Trophoblast cell (in vitro differentiated cells and primary cell): ENCODE results near the gene RNF34.

Source experiments
- DNase-seq, 2 donors: peaks; one replicate each; pipeline ENCODE4 v3.0.0-alpha.2; 2016
- H2AFZ ChIP-seq: 2 replicates; pipeline ENCODE4 v1.6.1; 2013; ENCODE audit warnings: low read length, moderate library complexity, mild to moderate bottlenecking; ENCODE audit not compliant: insufficient read depth, poor library complexity
- H2AK5ac ChIP-seq: 2 replicates; pipeline ENCODE4 v1.6.1; 2013; ENCODE audit warnings: mild to moderate bottlenecking, low read length
- H2BK120ac ChIP-seq: 2 replicates; pipeline ENCODE4 v1.6.1; 2013; ENCODE audit warnings: low read length, mild to moderate bottlenecking, moderate library complexity; ENCODE audit not compliant: insufficient read depth, poor library complexity
- H2BK12ac ChIP-seq: 2 replicates; pipeline ENCODE4 v1.6.1; 2013; ENCODE audit warnings: mild to moderate bottlenecking, low read length, moderate library complexity
- H2BK5ac ChIP-seq: 2 replicates; pipeline ENCODE4 v1.6.1; 2013; ENCODE audit warnings: low read length, low read depth, moderate library complexity, mild to moderate bottlenecking; ENCODE audit not compliant: poor library complexity
- H3K14ac ChIP-seq: 2 replicates; pipeline ENCODE4 v1.6.1; 2013; ENCODE audit warnings: mild to moderate bottlenecking, low read length
- H3K18ac ChIP-seq: 2 replicates; pipeline ENCODE4 v1.6.1; 2013; ENCODE audit warnings: mild to moderate bottlenecking, low read length
- H3K23ac ChIP-seq: 2 replicates; pipeline ENCODE4 v1.6.1; 2013; ENCODE audit warnings: low read length
- H3K27ac ChIP-seq: 2 replicates; pipeline ENCODE4 v1.5.1; 2013; ENCODE audit warnings: low read depth, mild to moderate bottlenecking, inconsistent platforms, low read length, moderate library complexity
- H3K27me3 ChIP-seq: 2 replicates; pipeline ENCODE4 v1.6.1; 2013; ENCODE audit warnings: inconsistent platforms, mild to moderate bottlenecking, low read length, moderate library complexity; ENCODE audit not compliant: insufficient read depth
- H3K36me3 ChIP-seq, 2 experiments: 1 replicate in 1 of 2; 2 replicates in 1 of 2; pipeline ENCODE4 v1.6.1; 2013; ENCODE audit warnings: low read length in 2 of 2, mild to moderate bottlenecking in 2 of 2, moderate library complexity in 1 of 2; ENCODE audit not compliant: insufficient read depth in 2 of 2, control insufficient read depth in 1 of 2
- H3K4ac ChIP-seq: 2 replicates; pipeline ENCODE4 v1.6.1; 2013; ENCODE audit warnings: low read depth, mild to moderate bottlenecking, low read length, moderate library complexity
- H3K4me1 ChIP-seq, 2 experiments: 1 replicate in 1 of 2; 2 replicates in 1 of 2; pipeline ENCODE4 v1.6.1; 2013; ENCODE audit warnings: low read length in 2 of 2, mild to moderate bottlenecking in 2 of 2, moderate library complexity in 1 of 2; ENCODE audit not compliant: insufficient read depth in 2 of 2, control insufficient read depth in 1 of 2
- H3K4me2 ChIP-seq: 2 replicates; pipeline ENCODE4 v1.6.1; 2013; ENCODE audit warnings: inconsistent platforms, mild to moderate bottlenecking, low read length, moderate library complexity
- H3K4me3 ChIP-seq: 2 replicates; pipeline ENCODE4 v1.5.1; 2013; ENCODE audit warnings: mild to moderate bottlenecking, low read depth, low read length, inconsistent platforms
- H3K79me1 ChIP-seq: one replicate; pipeline ENCODE4 v1.6.1; 2013; ENCODE audit warnings: low read length
- H3K79me2 ChIP-seq: 2 replicates; pipeline ENCODE4 v1.6.1; 2013; ENCODE audit warnings: low read length, mild to moderate bottlenecking; ENCODE audit not compliant: control insufficient read depth, insufficient read depth, poor library complexity
- H3K9ac ChIP-seq: 2 replicates; pipeline ENCODE4 v1.6.1; 2013; ENCODE audit warnings: mild to moderate bottlenecking, low read length
- H3K9me3 ChIP-seq: 2 replicates; pipeline ENCODE4 v1.6.1; 2013; ENCODE audit warnings: low read depth, mild to moderate bottlenecking, control low read depth, inconsistent platforms, low read length; ENCODE audit not compliant: insufficient read depth
- H4K12ac ChIP-seq: 2 replicates; pipeline ENCODE4 v1.6.1; 2013; ENCODE audit warnings: low read depth, mild to moderate bottlenecking, low read length, moderate library complexity
- H4K8ac ChIP-seq: 2 replicates; pipeline ENCODE4 v1.6.1; 2013; ENCODE audit warnings: low read depth, mild to moderate bottlenecking, low read length, moderate library complexity
- H4K91ac ChIP-seq: one replicate; pipeline ENCODE4 v1.6.1; 2013; ENCODE audit warnings: low read depth, mild to moderate bottlenecking, low read length, moderate library complexity
- WGBS: extraction: QIAGEN DNeasy Blood & Tissue Kit; methylation state at CpG from one replicate; pipeline ENCODE4 v1.1.7; 2013; ENCODE audit warnings: missing lambda C conversion rate; ENCODE audit not compliant: insufficient read length, insufficient coverage; ENCODE audit errors: extremely low coverage; 5-methylcytosine and 5-hydroxymethylcytosine counted together

The RNF34 gene

GRCh38 chr12:121427556-121428050 is 27.7 kb downstream of the RNF34 start:
- H3K9ac ChIP-seq = no peak overlapping the region
- no peak overlapping the region for H3K4me2 ChIP-seq
- no peaks in the 10 kb centered on the region for H3K27me3 ChIP-seq
- H3K4ac ChIP-seq = no peak overlapping the region
- no peaks in the 10 kb centered on the region for H3K9me3 ChIP-seq
- H3K36me3 ChIP-seq = peaks cover 37 to 66% of the 10 kb centered on the region in 2 experiments
- no peak overlapping the region for H3K23ac ChIP-seq
- no peak overlapping the region for H3K18ac ChIP-seq
- no peaks in the 10 kb centered on the region for H3K4me1 ChIP-seq
- H4K12ac ChIP-seq = no peak overlapping the region
- no peak overlapping the region for H4K8ac ChIP-seq
- no peak overlapping the region for H2AK5ac ChIP-seq
- no peak overlapping the region for H2BK5ac ChIP-seq
- H2AFZ ChIP-seq = no peak overlapping the region
- H3K4me3 ChIP-seq = no peak overlapping the region
- H3K79me1 ChIP-seq = no peaks in the 10 kb centered on the region
- DNase-seq = no peak
- no peak overlapping the region for H4K91ac ChIP-seq
- H3K79me2 ChIP-seq = no peaks in the 10 kb centered on the region
- no peak overlapping the region for H3K14ac ChIP-seq
- no peak overlapping the region for H2BK12ac ChIP-seq
- H3K27ac ChIP-seq = no peak overlapping the region
- no CpG with 5 or more reads among the region's 2 CpGs for WGBS
- H2BK120ac ChIP-seq = no peak overlapping the region

GRCh38 chr12:121428883-121429282 is 29.0 kb downstream of the RNF34 start:
- Histone ChIP-seq H3K9ac (no peak overlapping the region), H3K4ac (no peak overlapping the region), H2BK12ac (no peak overlapping the region), H3K36me3 (peaks cover 36 to 65% of the 10 kb centered on the region in 2 experiments), H3K79me1 (no peaks in the 10 kb centered on the region), H4K8ac (no peak overlapping the region), H3K4me1 (no peaks in the 10 kb centered on the region), H3K18ac (no peak overlapping the region), H3K27ac (no peak overlapping the region), H2BK5ac (no peak overlapping the region), H3K9me3 (no peaks in the 10 kb centered on the region), H3K79me2 (no peaks in the 10 kb centered on the region), H3K14ac (no peak overlapping the region), H2AFZ (no peak overlapping the region), H3K4me3 (no peak overlapping the region), H4K12ac (no peak overlapping the region), H3K27me3 (no peaks in the 10 kb centered on the region), H3K23ac (no peak overlapping the region), H2BK120ac (no peak overlapping the region), H4K91ac (no peak overlapping the region), H3K4me2 (no peak overlapping the region), H2AK5ac (no peak overlapping the region)
- DNase-seq = no peak
- no CpG with 5 or more reads among the region's 6 CpGs for WGBS

- no peak for DNase-seq
- Histone ChIP-seq H2BK12ac (no peak overlapping the region), H4K12ac (no peak overlapping the region), H3K4me3 (no peak overlapping the region), H2BK5ac (no peak overlapping the region), H3K79me1 (no peaks in the 10 kb centered on the region), H3K4me2 (no peak overlapping the region), H4K91ac (no peak overlapping the region), H3K4me1 (no peaks in the 10 kb centered on the region), H2AK5ac (no peak overlapping the region), H3K27ac (no peak overlapping the region), H3K79me2 (no peaks in the 10 kb centered on the region), H3K9me3 (no peaks in the 10 kb centered on the region), H4K8ac (no peak overlapping the region), H3K9ac (no peak overlapping the region), H2BK120ac (no peak overlapping the region), H3K18ac (no peak overlapping the region), H3K4ac (no peak overlapping the region), H3K23ac (no peak overlapping the region), H3K36me3 (peaks cover 39 to 60% of the 10 kb centered on the region in 2 experiments), H2AFZ (no peak overlapping the region), H3K14ac (no peak overlapping the region), H3K27me3 (no peaks in the 10 kb centered on the region)
- WGBS = no CpG with 5 or more reads among the region's 6 CpGs
Observed at GRCh38 chr12:121430833-121431415, 31.0 kb downstream of the RNF34 start.

GRCh38 chr12:121432740-121433480 is 33.0 kb downstream of the RNF34 start:
- Histone ChIP-seq H3K79me2 (no peaks in the 10 kb centered on the region), H3K23ac (peak overlapping the region; percentile 81), H3K27ac (no peak overlapping the region), H3K4me3 (no peak overlapping the region), H2BK12ac (no peak overlapping the region), H2BK5ac (no peak overlapping the region), H2AK5ac (no peak overlapping the region), H4K8ac (no peak overlapping the region), H3K4me2 (no peak overlapping the region), H3K79me1 (no peaks in the 10 kb centered on the region), H3K9ac (no peak overlapping the region), H3K14ac (no peak overlapping the region), H3K4me1 (no peaks in the 10 kb centered on the region), H4K91ac (no peak overlapping the region), H3K18ac (no peak overlapping the region), H3K4ac (no peak overlapping the region), H3K36me3 (peaks cover 35 to 58% of the 10 kb centered on the region in 2 experiments), H2AFZ (no peak overlapping the region), H3K27me3 (no peaks in the 10 kb centered on the region), H3K9me3 (no peaks in the 10 kb centered on the region), H2BK120ac (no peak overlapping the region), H4K12ac (no peak overlapping the region)
- DNase-seq = no peak
- WGBS = no CpG with 5 or more reads among the region's 11 CpGs
